ENCODE results near the gene ADGRV1.

ADGRV1 gene

GRCh38 chr5:90549223-90549622, 9.4 kb upstream of the ADGRV1 start:
- no peaks in the 10 kb centered on the region for H3K9me2 ChIP-seq (replicated peaks; ENCODE audit: insufficient read depth, low read length)
- H3K27me3 ChIP-seq (ENCODE audit: low read length): no peaks in the 10 kb centered on the region
- H3K79me2 ChIP-seq (ENCODE audit: insufficient read depth, low read length): no peaks in the 10 kb centered on the region
- H3K4me2 ChIP-seq (ENCODE audit: low read depth, low read length, poor library complexity, severe bottlenecking): no peak overlapping the region
- TF ChIP-seq CTCF (IDR thresholded peaks at IDR 0.05; ENCODE audit: insufficient read depth, low read length, poor library complexity, severe bottlenecking) (no peak), EZH2phosphoT487 (conservative IDR thresholded peaks at IDR 0.05; ENCODE audit: low read length) (no peak)
- H3K36me3 ChIP-seq (ENCODE audit: low read length): no peaks in the 10 kb centered on the region
- H3K27ac ChIP-seq (ENCODE audit: low read depth, low read length): no peak overlapping the region
- no peaks in the 10 kb centered on the region for H3F3A ChIP-seq (ENCODE audit: insufficient read depth)
- H3K9me3 ChIP-seq (ENCODE audit: insufficient read depth, low read length): no peaks in the 10 kb centered on the region
- H3K9ac ChIP-seq (ENCODE audit: low read length): no peak overlapping the region
- H3K4me3 ChIP-seq (ENCODE audit: insufficient read depth, low read length, poor library complexity, severe bottlenecking): no peak overlapping the region
- H2AFZ ChIP-seq (ENCODE audit: low read depth, low read length, severe bottlenecking): no peak overlapping the region
- no peaks in the 10 kb centered on the region for H4K20me1 ChIP-seq (ENCODE audit: low read depth, low read length)

DNA sequence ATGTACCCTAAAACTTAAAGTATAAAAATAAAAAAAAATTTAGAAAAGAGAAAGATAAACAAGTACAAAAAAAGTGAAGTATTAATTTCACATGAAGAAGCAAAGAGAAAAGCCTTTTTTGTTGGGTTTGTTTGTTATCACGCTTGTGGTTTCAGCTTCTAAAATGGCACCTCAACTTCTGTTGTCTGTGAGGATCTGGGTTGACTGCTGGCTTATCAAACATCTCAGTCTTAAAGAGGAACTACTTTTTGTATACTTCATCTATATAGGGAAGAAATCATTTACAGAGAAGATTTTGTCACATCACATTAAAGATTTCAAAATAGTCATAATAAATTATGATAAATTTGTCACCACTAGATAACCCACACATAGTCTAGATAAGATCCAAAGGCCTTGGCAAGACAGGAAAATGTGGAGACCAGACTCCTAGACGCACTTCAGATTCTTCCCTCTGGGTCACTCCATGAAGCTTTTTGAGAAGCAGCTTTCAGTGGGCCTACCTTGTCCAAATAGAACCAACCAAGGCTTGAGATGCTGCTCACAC, 8.8 kb upstream of the ADGRV1 start:
- Histone ChIP-seq H3K79me2 (ENCODE audit: insufficient read depth, low read length) (no peaks in the 10 kb centered on the region), H3K27me3 (ENCODE audit: low read length) (no peaks in the 10 kb centered on the region), H3K9me2 (replicated peaks; ENCODE audit: insufficient read depth, low read length) (no peaks in the 10 kb centered on the region), H3K4me3 (ENCODE audit: insufficient read depth, low read length, poor library complexity, severe bottlenecking) (no peak overlapping the region), H4K20me1 (ENCODE audit: low read depth, low read length) (no peaks in the 10 kb centered on the region), H3K36me3 (ENCODE audit: low read length) (no peaks in the 10 kb centered on the region), H3K9ac (ENCODE audit: low read length) (no peak overlapping the region), H3K27ac (ENCODE audit: low read depth, low read length) (no peak overlapping the region), H2AFZ (ENCODE audit: low read depth, low read length, severe bottlenecking) (no peak overlapping the region), H3F3A (ENCODE audit: insufficient read depth) (no peaks in the 10 kb centered on the region), H3K9me3 (ENCODE audit: insufficient read depth, low read length) (no peaks in the 10 kb centered on the region), H3K4me2 (ENCODE audit: low read depth, low read length, poor library complexity, severe bottlenecking) (no peak overlapping the region)
- TF ChIP-seq EZH2phosphoT487 (conservative IDR thresholded peaks at IDR 0.05; ENCODE audit: low read length) (no peak), CTCF (IDR thresholded peaks at IDR 0.05; ENCODE audit: insufficient read depth, low read length, poor library complexity, severe bottlenecking) (no peak)

- Histone ChIP-seq H4K20me1 (ENCODE audit: low read depth, low read length) (no peaks in the 10 kb centered on the region), H3F3A (ENCODE audit: insufficient read depth) (no peaks in the 10 kb centered on the region), H3K9ac (ENCODE audit: low read length) (no peak overlapping the region), H3K4me2 (ENCODE audit: low read depth, low read length, poor library complexity, severe bottlenecking) (no peak overlapping the region), H3K9me2 (replicated peaks; ENCODE audit: insufficient read depth, low read length) (no peaks in the 10 kb centered on the region), H3K4me3 (ENCODE audit: insufficient read depth, low read length, poor library complexity, severe bottlenecking) (no peak overlapping the region), H3K36me3 (ENCODE audit: low read length) (no peaks in the 10 kb centered on the region), H3K27ac (ENCODE audit: low read depth, low read length) (no peak overlapping the region), H2AFZ (ENCODE audit: low read depth, low read length, severe bottlenecking) (no peak overlapping the region), H3K79me2 (ENCODE audit: insufficient read depth, low read length) (no peaks in the 10 kb centered on the region), H3K27me3 (ENCODE audit: low read length) (no peaks in the 10 kb centered on the region), H3K9me3 (ENCODE audit: insufficient read depth, low read length) (no peaks in the 10 kb centered on the region)
- TF ChIP-seq CTCF (IDR thresholded peaks at IDR 0.05; ENCODE audit: insufficient read depth, low read length, poor library complexity, severe bottlenecking): no peak
- TF ChIP-seq EZH2phosphoT487 (conservative IDR thresholded peaks at IDR 0.05; ENCODE audit: low read length): no peak
These were observed 7.6 kb upstream of the ADGRV1 start for GRCh38 chr5:90550963-90551362.

Measured in SU-DHL-6 (cell line).